GM12892 (cell line): ENCODE data around the gene KRTAP10-7.

Source experiments
- POLR2AphosphoS5 ChIP-seq: IDR thresholded peaks from 2 replicates; pipeline ENCODE4 v1.6.1; 2011; ENCODE audit warnings: low read depth, low read length, control low read depth
- TAF1 ChIP-seq: IDR thresholded peaks from 2 replicates; pipeline ENCODE4 v1.6.1; 2011; ENCODE audit warnings: low read depth, mild to moderate bottlenecking, control low read depth, low read length, borderline replicate concordance

- TF ChIP-seq TAF1, result no peak
- TF ChIP-seq POLR2AphosphoS5, result no peak
These were observed 13.2 kb downstream of the KRTAP10-7 start for GRCh38 chr21:44613386-44614155.
